Midbrain (tissue), 1 donor: ENCODE measurements around the gene CXCR6.
"Not testable (repeated sequence)": the region's sequence is repeated elsewhere in the genome, so short reads cannot be mapped to it uniquely, and the experiment has no call there.

ENCODE experiments used
- DNase-seq: peaks from one replicate; lab custom pipeline; 2025; lab: John Stamatoyannopoulos, UW

CXCR6 gene

DNA sequence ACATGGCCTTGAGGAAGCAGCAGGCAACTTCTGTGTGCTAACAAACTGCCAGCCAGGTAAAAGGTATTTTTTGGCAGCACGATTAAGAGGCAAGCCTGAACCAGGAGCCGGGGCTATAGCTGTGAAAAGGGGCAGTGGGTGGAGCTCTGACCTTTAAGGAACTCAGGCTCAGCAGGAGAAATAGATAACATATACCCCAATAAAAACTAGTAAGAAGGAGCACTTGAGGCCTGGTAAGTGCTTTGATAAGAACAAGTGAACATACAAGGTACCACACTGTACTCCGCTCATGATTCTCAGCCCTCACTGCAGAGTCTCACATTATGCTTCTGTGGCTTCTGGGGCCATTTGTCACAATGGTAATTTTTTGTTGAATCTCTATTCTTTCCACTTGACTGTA lies 46.9 kb downstream of the CXCR6 start:
- DNase-seq: no peak

DNA sequence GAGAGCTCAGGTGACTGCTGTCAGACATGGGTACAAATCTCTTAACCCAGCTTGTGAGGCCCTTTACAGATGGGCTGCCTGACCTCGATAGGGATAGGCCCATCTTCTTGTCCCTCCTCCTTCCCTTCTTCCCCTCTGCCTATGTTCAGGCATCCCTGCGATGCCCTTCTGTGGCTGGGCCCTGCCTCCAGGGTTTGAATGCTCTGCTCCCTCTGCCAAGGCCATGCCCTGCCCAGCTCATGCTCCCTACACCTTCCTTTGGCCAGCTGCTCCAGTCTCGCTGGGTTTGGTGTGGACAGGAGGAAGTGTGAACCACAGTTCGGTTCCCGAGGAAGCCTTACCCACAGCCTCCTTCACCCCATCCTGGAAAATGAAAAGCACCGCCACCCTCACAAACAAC lies 48.1 kb downstream of the CXCR6 start:
- no peak for DNase-seq

DNA sequence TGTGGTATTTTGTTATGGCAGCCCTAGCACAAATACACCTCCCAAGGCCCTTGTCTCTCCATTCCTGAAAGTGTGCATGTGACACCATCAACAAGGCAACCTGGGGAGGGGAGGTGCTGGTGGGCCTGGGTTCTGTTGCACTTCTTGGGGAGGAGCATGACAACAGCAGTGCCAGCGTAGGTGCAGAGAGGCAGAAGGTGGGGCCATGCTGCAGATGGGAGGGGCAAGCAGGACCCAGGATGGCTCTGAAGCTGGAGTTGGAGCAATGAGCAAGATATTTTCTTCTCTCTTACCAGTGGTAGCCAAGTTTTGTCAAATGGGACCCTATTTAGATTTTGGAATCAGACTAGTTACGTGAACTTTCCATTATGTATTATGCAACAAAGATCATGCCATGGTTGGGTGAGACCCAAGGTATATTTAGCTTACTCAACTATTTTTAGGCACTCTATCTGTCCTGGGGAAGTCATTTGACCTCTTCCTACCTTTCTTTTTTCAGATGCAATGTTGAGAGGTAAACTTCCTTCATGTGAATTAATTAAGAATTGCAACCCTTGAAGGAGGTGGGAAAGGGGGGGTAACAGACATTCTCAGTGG lies 49.0 kb downstream of the CXCR6 start:
- DNase-seq: no peak

DNA sequence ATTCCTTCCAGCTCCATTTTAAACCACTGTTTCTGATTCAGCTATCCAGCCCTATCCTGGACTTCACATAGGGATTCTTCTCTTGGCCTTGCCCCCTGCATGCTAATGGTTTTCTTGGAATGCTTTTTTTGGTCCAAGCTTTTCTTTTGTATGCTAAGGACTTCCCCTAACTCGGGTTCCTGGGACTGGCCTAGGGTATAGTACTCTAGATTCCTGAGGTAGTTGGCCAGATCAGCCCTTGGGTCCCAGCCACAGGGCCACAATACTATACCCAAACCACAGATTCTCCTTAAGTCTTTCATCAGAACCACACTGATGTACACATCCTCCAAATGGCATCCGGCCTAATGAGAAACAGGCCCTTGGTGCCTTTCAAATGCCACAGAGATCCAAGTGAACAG lies 49.6 kb downstream of the CXCR6 start:
- DNase-seq: no peak

DNA sequence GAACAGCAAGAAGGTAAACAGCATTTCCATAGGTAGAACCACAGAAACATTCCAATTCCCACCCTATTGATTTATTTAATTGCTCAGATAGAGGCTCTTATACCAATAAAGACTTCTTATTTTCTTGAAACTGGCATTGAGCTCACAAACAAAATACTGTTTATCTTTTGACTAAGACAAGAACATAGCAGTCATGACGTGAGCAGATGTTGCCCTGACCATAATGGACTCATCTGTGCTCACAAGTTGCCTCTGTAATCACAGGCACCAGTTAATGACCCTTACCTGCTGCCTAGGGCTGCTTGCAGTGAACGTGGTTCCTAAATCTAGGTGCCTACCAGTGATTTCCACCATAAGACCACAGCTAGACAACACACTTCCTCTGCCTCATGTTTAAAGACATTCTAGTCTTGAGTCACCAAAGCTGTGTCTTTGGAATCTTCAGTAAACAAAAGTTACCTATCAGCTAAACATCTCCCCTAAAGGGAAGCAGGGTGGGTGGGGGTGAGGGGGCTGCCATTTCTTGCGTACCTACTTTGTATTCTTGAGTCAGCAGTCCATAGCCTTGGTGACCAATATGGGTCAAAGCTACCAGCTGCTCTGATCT lies 50.3 kb downstream of the CXCR6 start:
- no peak for DNase-seq

DNA sequence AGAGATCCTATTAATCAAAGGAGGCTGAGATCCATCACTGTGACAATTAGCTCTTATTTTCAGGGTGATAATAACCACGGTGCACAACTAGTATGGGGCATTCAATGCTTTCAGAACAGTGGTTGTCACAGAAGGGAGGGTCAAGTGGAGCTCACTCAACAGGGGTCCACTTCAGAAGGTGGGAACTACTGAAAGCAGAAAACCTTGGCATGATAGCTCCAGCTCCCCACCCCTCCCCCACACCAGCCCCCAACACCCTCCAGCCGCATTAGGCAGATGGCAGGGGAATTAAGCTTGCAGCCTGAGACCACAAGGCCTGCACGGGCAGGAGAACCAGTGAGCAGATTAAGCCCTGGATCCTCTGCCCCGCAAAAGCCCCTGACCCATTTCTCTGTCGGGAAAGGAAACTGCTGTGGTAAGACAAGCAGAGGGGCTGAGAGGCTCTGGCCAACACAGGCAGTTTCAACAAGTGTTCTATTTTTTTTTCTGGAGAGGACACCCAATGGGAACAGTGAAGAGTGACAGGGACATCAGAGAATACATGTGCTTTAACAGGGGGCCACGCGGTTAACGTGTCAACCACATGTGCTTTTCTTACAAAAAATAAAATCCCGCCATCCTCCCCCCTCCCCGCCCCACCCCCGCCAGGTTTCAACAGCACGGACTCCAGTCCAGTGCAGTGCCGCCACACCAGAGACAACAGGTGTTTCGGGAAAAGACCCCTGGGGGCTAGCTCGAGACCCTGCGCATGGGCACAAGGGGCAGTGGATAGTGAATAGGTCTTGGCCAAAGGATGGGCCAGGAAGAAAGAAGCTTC lies 51.4 kb downstream of the CXCR6 start:
- DNase-seq: no peak

DNA sequence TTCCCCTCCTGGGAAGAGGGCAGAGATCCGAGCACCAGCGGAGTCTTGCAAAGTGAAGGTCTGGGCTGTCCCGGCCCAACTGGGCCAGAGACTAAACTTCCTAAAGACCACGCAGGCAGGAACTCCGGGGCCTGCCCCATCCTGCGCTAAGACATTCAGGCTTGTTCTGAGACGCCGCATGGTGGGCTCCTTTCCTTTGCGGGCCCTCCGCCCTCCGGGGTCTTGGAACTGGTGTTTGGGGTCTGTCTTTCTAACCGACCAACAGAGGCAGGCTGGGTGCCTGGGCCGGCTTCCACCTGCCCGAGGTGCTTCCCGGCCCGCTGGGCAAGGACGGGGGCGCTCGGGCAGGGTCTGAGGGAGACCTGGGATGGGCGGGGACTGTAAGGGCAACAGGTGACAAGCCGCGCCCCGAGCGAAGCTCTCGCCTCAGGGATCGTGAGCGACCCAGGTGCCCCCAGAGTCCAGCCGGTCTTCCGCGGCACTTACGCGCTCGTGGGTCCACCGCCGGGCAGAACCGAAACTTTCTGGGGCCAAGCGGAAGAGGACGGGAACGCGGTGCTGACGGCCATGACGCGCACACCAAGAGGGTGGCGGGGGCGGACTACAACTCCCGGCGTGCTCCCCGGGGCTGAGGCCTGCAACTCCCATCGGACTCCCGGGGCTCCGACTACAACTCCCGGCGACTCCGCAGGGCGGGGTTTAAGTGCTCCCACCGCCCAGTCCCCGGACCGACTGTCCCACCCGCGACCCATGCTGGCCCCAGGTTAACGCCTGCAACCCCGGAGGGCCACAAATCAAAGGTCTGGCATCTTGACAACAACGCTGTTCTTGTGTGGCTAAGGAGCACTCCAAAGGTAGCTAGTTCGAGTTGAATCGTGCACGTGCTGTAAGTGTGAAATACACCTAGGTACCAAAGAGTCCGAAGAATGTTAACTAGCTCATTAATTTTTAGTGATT lies 52.2 kb downstream of the CXCR6 start, which contains the start of gene FYCO1:
Gene FYCO1, minus strand, starts transcription at position 589 of the 957 bp plus-strand sequence. CDS start 10,914 bp downstream, outside the sequence.
- peak; percentile 92 for DNase-seq

DNA sequence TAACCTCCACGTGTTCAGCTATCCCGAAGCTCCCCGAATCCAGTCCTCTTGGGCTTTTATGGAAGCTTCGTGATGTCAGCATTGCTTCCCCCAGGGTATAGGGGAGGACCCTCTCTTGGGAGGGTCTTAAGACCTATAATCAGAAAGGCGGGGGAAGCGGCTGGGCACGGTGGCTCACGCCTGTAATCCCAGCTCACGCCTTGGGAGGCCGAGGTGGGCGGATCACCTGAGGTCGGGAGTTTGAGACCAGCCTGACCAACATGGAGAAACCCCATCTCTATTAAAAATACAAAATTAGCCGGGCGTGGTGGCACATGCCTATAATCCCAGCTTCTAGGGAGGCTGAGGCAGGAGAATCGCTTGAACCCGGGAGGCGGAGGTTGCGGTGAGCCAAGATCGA lies 54.2 kb downstream of the CXCR6 start:
- not testable (repeated sequence) for DNase-seq

DNA sequence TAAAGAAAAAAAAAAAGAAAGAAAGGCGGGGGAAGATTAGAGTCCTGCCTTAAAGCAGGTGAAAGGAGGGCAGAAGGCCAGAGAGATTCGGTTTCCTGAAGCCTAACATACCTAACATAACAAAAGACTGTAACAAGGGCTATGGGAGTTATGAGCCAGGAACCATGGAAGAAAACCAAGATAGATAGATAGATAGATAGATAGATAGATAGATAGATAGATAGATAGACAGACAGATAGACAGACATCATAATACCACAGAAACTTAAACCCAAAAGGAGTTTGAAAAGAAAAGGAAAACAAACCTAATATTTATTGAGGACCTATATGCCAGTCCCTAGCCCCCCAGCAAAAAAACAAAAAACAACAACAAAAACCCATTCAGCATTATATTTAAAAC lies 54.7 kb downstream of the CXCR6 start:
- no peak for DNase-seq
